Measurements from ENCODE around the gene TFF2.

The TFF2 gene

DNA sequence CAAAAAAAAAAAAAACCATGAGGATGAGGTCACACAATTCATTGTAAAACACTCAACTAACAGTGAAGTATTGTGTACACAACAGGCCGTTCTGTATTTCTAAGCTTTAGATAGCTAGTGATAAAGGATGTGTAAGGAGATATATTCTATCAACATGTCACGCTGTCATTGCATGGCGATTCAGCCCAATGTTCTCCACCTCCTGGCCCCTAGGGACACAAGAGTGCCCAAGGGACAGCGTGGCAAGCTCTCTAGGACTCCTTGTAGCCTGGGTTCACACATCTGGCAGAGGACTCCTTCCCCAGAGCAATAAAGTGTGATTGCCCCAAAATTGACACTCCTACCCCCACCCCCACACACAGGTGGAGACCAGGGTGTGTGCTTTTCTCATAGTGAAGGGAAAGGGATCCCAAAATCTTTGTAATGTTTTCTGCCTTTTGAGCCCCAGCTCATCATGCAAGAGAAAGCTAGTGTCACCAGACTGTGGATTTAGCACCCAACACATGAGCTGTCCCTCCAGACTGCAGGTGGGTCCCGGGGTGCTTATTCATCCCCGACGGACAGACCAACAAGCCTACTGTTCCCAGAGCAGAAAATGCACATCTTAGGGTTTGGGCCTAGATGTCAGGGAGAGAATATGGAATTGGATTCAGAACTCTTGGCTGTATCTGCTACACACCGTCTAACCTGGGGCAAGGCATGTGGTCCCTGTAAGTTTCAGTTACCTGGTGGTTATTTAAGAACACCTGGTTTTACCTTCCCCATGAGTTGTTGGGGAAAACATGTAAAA lies 33.6 kb upstream of the TFF2 start:
- no peak for DNase-seq (ENCODE audit: low read depth)
- no peak overlapping the region for H3K4me3 ChIP-seq (ENCODE audit: low read depth, low read length)
- TF ChIP-seq, protein P1, sequence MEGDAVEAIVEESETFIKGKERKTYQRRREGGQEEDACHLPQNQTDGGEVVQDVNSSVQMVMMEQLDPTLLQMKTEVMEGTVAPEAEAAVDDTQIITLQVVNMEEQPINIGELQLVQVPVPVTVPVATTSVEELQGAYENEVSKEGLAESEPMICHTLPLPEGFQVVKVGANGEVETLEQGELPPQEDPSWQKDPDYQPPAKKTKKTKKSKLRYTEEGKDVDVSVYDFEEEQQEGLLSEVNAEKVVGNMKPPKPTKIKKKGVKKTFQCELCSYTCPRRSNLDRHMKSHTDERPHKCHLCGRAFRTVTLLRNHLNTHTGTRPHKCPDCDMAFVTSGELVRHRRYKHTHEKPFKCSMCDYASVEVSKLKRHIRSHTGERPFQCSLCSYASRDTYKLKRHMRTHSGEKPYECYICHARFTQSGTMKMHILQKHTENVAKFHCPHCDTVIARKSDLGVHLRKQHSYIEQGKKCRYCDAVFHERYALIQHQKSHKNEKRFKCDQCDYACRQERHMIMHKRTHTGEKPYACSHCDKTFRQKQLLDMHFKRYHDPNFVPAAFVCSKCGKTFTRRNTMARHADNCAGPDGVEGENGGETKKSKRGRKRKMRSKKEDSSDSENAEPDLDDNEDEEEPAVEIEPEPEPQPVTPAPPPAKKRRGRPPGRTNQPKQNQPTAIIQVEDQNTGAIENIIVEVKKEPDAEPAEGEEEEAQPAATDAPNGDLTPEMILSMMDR (conservative IDR thresholded peaks at IDR 0.05; ENCODE audit: low read depth, low read length), result no peak

DNA sequence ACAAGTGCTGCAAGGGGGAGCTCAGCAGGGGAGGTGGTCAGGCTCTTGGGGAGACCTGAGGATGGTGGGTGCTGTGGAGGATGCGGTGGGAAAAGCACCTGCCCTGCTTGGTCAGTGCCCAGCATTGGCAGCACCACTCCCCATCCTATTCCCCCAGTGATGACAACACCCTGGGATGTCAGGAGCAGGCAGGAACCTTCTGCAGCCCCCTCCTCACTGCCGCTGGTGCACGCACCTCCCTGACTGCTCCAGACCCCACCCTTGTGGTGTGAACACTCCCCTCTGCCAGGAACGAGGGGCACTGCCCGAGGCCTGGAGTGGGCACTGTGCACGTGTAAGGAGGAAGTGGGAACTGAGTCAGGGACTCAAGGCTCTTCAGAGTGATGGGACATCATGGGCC lies 32.5 kb upstream of the TFF2 start:
- H3K4me3 ChIP-seq (ENCODE audit: low read depth, low read length), result no peak overlapping the region
- DNase-seq (ENCODE audit: low read depth), result no peak
- TF ChIP-seq, protein P1 (conservative IDR thresholded peaks at IDR 0.05; ENCODE audit: low read depth, low read length), result no peak

DNA sequence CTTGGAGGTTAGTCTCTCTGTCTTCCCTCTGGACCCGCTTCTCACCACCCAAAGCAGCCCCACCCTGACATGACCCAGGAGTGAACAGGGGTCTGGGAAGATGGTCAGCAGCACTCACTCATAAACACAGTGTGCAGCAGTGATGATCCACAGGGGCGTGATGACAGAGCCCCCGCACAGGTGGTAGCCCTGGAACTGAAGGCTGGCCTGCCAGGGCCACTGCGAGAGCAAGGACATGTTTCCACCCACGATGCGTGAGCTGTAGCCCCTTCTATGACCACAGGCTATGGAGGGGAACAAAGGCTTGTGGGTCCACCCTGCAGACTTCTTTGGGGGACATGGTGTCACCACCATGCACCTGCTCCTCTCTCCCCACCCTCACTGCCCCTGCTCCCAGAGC lies 32.1 kb upstream of the TFF2 start:
- TF ChIP-seq, protein P1 (conservative IDR thresholded peaks at IDR 0.05; ENCODE audit: low read depth, low read length), result no peak
- H3K4me3 ChIP-seq (ENCODE audit: low read depth, low read length), result no peak overlapping the region
- no peak for DNase-seq (ENCODE audit: low read depth)

DNA sequence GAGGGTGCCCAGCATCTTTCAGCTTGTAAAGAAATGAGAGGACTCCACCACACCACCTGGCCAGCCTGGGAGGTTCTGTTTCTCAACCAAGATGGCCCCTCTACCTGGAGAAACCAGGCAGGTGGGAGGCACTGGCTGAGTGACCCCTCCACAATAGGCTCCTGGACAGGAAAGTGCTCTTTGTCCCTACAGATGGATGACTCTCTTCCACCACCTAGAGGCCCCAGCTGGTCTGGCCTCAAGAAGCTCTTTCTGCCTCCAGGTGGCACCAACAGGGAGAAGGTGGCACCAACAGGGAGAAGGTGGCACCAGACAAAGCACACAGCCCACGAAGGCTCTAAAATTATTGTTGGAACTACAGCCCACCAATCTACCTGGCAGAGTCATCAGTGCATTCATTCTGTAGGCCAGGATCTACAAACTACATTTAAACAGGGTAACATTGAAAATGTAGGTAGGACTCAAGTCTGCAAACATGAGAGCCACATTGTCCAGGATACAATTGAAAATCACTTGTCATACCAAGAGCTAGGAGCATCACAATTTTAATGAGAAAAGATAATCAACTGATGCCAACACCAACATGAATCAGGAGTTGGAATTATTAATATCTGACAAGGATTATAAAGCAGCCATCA lies 30.7 kb upstream of the TFF2 start:
- no peak overlapping the region for H3K4me3 ChIP-seq (ENCODE audit: low read depth, low read length)
- DNase-seq (ENCODE audit: low read depth), result peak; percentile 70
- TF ChIP-seq, protein P1 (conservative IDR thresholded peaks at IDR 0.05; ENCODE audit: low read depth, low read length), result peak; percentile 94

DNA sequence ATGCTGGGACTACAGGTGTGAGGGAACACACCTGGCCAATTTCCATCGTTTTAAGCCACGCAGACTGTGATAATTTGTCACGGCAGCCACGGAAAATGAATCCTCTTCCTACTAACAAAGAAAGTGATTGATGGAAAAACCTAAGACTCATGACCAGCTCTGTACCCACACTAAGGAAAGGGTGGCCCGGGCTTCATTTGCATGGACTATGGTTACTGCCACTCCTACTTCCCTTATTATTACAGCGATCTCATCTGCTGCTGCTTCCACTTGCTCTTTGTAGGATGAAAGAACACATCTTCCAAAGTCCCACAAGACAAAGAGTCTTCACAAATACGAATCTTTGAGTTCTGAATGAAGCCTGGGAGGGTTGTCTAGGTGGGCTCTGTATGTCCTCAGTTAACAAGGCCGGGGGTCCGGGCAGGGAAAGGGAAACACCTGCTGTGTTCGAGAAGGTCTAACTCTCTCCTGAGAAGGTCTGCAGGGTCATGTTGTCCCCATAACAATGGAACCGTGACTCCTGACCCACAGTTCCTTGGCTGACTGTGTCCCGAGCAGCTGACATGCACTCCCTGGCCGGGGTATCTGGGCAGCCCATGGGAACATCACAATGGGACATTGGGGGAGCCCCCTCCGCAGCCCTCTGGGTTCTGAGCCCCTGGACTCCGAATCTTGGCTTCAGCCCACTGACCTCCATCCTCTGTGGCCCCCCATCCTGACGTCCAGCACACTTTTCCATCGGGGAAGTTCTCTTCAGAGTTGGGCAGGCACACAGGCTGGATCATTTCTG lies 28.8 kb upstream of the TFF2 start:
- TF ChIP-seq, protein P1 (conservative IDR thresholded peaks at IDR 0.05; ENCODE audit: low read depth, low read length), result no peak
- no peak overlapping the region for H3K4me3 ChIP-seq (ENCODE audit: low read depth, low read length)
- DNase-seq (ENCODE audit: low read depth), result no peak

DNA sequence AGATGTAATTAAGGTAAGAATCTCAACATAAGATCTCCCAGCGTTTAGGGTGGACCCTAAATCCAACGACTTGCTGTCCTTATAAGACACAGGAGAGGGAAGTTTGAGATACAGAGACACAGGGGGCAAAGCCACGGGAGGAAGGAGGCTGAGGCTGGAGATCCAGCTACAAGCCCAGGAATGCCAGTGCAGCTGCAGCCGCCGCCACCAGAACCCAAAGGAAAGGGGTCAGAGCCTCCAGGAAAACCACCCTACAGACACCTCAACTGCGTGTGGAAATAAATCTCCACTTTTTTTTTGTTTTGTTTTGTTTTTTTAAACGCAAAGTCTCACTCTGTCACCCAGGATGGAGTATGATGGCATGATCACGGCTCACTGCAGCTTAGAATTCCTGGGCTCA lies 27.6 kb upstream of the TFF2 start:
- H3K4me3 ChIP-seq (ENCODE audit: low read depth, low read length), result no peak overlapping the region
- TF ChIP-seq, protein P1 (conservative IDR thresholded peaks at IDR 0.05; ENCODE audit: low read depth, low read length), result no peak
- no peak for DNase-seq (ENCODE audit: low read depth)

All from choroid plexus epithelial cell (primary cell).